Loucy (cell line): ENCODE data around the gene SAMD4A.

Source experiments
- H2AFZ ChIP-seq: fragments of 200-600 bp; sonication (generic); 2 replicates; pipeline ENCODE4 v1.6.0; 2016; ENCODE audit warnings: antibody characterized with exemption, mild to moderate bottlenecking, low read length, moderate library complexity
- H3F3A ChIP-seq: fragments of 200-600 bp; 2 replicates; pipeline ENCODE4 v1.6.0; 2016; ENCODE audit warnings: antibody characterized with exemption, low read depth, mild to moderate bottlenecking
- H3K27me3 ChIP-seq: fragments of 200-600 bp; sonication (generic); 2 replicates; pipeline ENCODE4 v1.6.1; 2014; ENCODE audit warnings: low read length, mild to moderate bottlenecking; ENCODE audit not compliant: insufficient read depth, poor library complexity, severe bottlenecking
- H3K36me3 ChIP-seq: fragments of 200-600 bp; sonication (generic); 2 replicates; pipeline ENCODE4 v1.6.1; 2016; ENCODE audit warnings: low read length; ENCODE audit not compliant: insufficient read depth
- H3K4me1 ChIP-seq: fragments of 200-600 bp; sonication (generic); 2 replicates; pipeline ENCODE4 v1.5.1; 2014; ENCODE audit warnings: low read length, mild to moderate bottlenecking; ENCODE audit not compliant: insufficient read depth, poor library complexity, severe bottlenecking
- H3K4me2 ChIP-seq: fragments of 200-600 bp; sonication (generic); 2 replicates; pipeline ENCODE4 v1.6.0; 2014; ENCODE audit warnings: antibody characterized with exemption, low read length, low read depth, mild to moderate bottlenecking; ENCODE audit not compliant: poor library complexity, severe bottlenecking
- H3K4me3 ChIP-seq: fragments of 200-600 bp; sonication (generic); 2 replicates; pipeline ENCODE4 v1.5.1; 2014; ENCODE audit warnings: low read length, mild to moderate bottlenecking, mixed read lengths; ENCODE audit not compliant: poor library complexity, severe bottlenecking
- H3K79me2 ChIP-seq: fragments of 200-600 bp; sonication (generic); 2 replicates; pipeline ENCODE4 v1.6.1; 2014; ENCODE audit warnings: low read length; ENCODE audit not compliant: insufficient read depth
- H3K9ac ChIP-seq: fragments of 200-600 bp; sonication (generic); 2 replicates; pipeline ENCODE4 v1.6.0; 2014; ENCODE audit warnings: mild to moderate bottlenecking, low read depth, low read length, moderate library complexity; ENCODE audit not compliant: poor library complexity, severe bottlenecking
- H3K9me2 ChIP-seq: fragments of 200-600 bp; sonication (generic); replicated peaks from 2 replicates; pipeline ENCODE4 v1.6.1; 2016; ENCODE audit warnings: low read depth, low read length, mixed read lengths
- H3K9me3 ChIP-seq: fragments of 200-600 bp; sonication (generic); 2 replicates; pipeline ENCODE4 v1.6.1; 2014; ENCODE audit warnings: mild to moderate bottlenecking, antibody characterized with exemption, low read length, low read depth; ENCODE audit not compliant: insufficient read depth
- H4K20me1 ChIP-seq: fragments of 200-600 bp; sonication (generic); 2 replicates; pipeline ENCODE4 v1.6.0; 2014; ENCODE audit warnings: antibody characterized with exemption, low read length, mild to moderate bottlenecking; ENCODE audit not compliant: insufficient read depth, poor library complexity, severe bottlenecking
- CTCF ChIP-seq: fragments of 200-600 bp; sonication (generic); conservative IDR thresholded peaks from 2 replicates; pipeline ENCODE4 v1.5.1; 2014; ENCODE audit warnings: mild to moderate bottlenecking, antibody characterized with exemption, low read length
- EZH2phosphoT487 ChIP-seq: fragments of 200-600 bp; IDR thresholded peaks from 2 replicates; pipeline ENCODE4 v1.6.1; 2018; ENCODE audit warnings: antibody characterized with exemption, mild to moderate bottlenecking, moderate library complexity, borderline replicate concordance

The SAMD4A gene

GRCh38 chr14:54789781-54790480, 223.0 kb downstream of the SAMD4A start:
- TF ChIP-seq EZH2phosphoT487 (no peak), CTCF (no peak)
- no peaks in the 10 kb centered on the region for H3K36me3 ChIP-seq
- no peaks in the 10 kb centered on the region for H3K9me2 ChIP-seq
- no peaks in the 10 kb centered on the region for H3K9me3 ChIP-seq
- H3K4me2 ChIP-seq = no peak overlapping the region
- H4K20me1 ChIP-seq = no peaks in the 10 kb centered on the region
- peaks cover 21% of the 10 kb centered on the region for H3K4me1 ChIP-seq
- H3K79me2 ChIP-seq = no peaks in the 10 kb centered on the region
- H3K9ac ChIP-seq = no peak overlapping the region
- H3K4me3 ChIP-seq = no peak overlapping the region
- H3K27me3 ChIP-seq = no peaks in the 10 kb centered on the region
- no peaks in the 10 kb centered on the region for H3F3A ChIP-seq
- no peak overlapping the region for H2AFZ ChIP-seq

GRCh38 chr14:54791001-54791400, 224.1 kb downstream of the SAMD4A start:
- TF ChIP-seq CTCF (no peak), EZH2phosphoT487 (no peak)
- H3K4me3 ChIP-seq = no peak overlapping the region
- no peaks in the 10 kb centered on the region for H3K27me3 ChIP-seq
- H3K4me2 ChIP-seq = no peak overlapping the region
- H2AFZ ChIP-seq = no peak overlapping the region
- no peaks in the 10 kb centered on the region for H4K20me1 ChIP-seq
- H3K9me3 ChIP-seq = no peaks in the 10 kb centered on the region
- no peaks in the 10 kb centered on the region for H3F3A ChIP-seq
- no peaks in the 10 kb centered on the region for H3K9me2 ChIP-seq
- no peaks in the 10 kb centered on the region for H3K36me3 ChIP-seq
- H3K4me1 ChIP-seq = peaks cover 14% of the 10 kb centered on the region
- H3K79me2 ChIP-seq = no peaks in the 10 kb centered on the region
- H3K9ac ChIP-seq = no peak overlapping the region

- no peaks in the 10 kb centered on the region for H3K9me2 ChIP-seq
- no peak overlapping the region for H2AFZ ChIP-seq
- H3K9me3 ChIP-seq = no peaks in the 10 kb centered on the region
- H3K4me3 ChIP-seq = no peak overlapping the region
- H3F3A ChIP-seq = no peaks in the 10 kb centered on the region
- no peak overlapping the region for H3K9ac ChIP-seq
- no peaks in the 10 kb centered on the region for H3K27me3 ChIP-seq
- no peaks in the 10 kb centered on the region for H3K36me3 ChIP-seq
- H3K4me2 ChIP-seq = no peak overlapping the region
- no peaks in the 10 kb centered on the region for H4K20me1 ChIP-seq
- TF ChIP-seq CTCF (no peak), EZH2phosphoT487 (no peak)
- peaks cover 3% of the 10 kb centered on the region for H3K4me1 ChIP-seq
- no peaks in the 10 kb centered on the region for H3K79me2 ChIP-seq
Observed at GRCh38 chr14:54792288-54792687, 225.4 kb downstream of the SAMD4A start.
